Cardiac fibroblast (primary cell): ENCODE results near the gene CNTN3.

ENCODE experiments used
- DNase-seq, 2 donors: peaks; one replicate each; pipeline versions ENCODE4 v3.0.0 to v3.0.0-alpha.2; 2010; ENCODE audit warnings: low read depth in 2 of 2
- H3K4me3 ChIP-seq, 2 donors: replicated peaks in 1 of 2; 1 replicate in 1 of 2; 2 replicates in 1 of 2; pipeline ENCODE4 v1.5.1; 2011; ENCODE audit warnings: low read depth in 2 of 2, low read length in 2 of 2, mild to moderate bottlenecking in 2 of 2, moderate library complexity in 1 of 2
- TF ChIP-seq, protein P1 (sequence below): IDR thresholded peaks from one replicate; pipeline ENCODE4 v1.5.1; 2011; ENCODE audit warnings: low read depth, mild to moderate bottlenecking, low read length, inconsistent platforms

Gene CNTN3

DNA sequence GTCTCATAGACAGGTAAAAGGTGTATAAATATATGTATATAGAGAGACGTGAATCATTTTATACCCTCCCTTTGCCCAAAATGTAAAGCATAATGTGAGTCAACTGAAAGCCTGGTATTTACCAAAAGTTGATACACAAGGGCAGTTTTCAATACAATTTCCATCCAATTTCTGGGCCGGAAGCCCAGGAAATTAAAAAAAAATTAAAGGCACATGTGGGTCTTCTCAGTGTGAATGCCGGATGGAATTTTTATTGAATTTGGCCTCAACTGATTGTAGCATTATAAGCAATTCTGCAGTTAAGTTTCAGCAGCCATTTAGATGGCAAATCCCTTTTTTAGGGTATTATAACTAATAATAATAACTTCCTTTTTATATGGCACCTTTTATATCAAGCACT is 3.3 kb upstream of the CNTN3 start:
- DNase-seq = no peak
- no peak overlapping the region for H3K4me3 ChIP-seq
- TF ChIP-seq, protein P1, sequence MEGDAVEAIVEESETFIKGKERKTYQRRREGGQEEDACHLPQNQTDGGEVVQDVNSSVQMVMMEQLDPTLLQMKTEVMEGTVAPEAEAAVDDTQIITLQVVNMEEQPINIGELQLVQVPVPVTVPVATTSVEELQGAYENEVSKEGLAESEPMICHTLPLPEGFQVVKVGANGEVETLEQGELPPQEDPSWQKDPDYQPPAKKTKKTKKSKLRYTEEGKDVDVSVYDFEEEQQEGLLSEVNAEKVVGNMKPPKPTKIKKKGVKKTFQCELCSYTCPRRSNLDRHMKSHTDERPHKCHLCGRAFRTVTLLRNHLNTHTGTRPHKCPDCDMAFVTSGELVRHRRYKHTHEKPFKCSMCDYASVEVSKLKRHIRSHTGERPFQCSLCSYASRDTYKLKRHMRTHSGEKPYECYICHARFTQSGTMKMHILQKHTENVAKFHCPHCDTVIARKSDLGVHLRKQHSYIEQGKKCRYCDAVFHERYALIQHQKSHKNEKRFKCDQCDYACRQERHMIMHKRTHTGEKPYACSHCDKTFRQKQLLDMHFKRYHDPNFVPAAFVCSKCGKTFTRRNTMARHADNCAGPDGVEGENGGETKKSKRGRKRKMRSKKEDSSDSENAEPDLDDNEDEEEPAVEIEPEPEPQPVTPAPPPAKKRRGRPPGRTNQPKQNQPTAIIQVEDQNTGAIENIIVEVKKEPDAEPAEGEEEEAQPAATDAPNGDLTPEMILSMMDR = no peak

GRCh38 chr3:74613521-74614106 is 845 bp downstream of the CNTN3 start:
- TF ChIP-seq, protein P1 = no peak
- H3K4me3 ChIP-seq = peak overlapping the region; percentile 36 to 60

GRCh38 chr3:74613060-74613459 is 1.4 kb downstream of the CNTN3 start:
- peak overlapping the region in 1 of 2 donors; percentile 60 for H3K4me3 ChIP-seq
- TF ChIP-seq, protein P1 = no peak
- DNase-seq = peak in 1 of 2 donors; percentile 19

More at GRCh38 chr3:74613521-74614106, 845 bp downstream of the CNTN3 start:
- no peak for DNase-seq

DNA sequence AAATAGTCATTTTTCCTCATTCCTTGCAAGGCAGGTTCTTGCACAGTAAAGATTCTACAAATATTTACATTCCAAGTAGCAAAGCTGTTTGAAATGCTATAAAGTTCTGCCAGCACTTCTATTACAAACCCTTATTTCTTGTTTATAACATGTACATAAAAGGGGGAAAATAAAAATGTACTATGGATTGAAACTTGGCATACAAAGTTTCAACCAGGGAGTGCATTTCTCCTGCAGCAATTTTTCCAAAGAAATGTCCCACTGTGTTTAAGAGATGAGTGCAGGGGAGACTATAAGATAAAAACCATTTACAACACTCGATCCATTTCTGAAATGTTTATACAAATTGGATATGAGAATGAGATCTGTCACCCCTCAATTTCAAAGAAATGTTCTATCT is 3.3 kb downstream of the CNTN3 start:
- TF ChIP-seq, protein P1 = no peak
- no peak overlapping the region for H3K4me3 ChIP-seq
- no peak for DNase-seq

GRCh38 chr3:74607803-74608202 is 6.7 kb downstream of the CNTN3 start:
- no peak for DNase-seq
- no peak overlapping the region for H3K4me3 ChIP-seq
- TF ChIP-seq, protein P1 = no peak

DNA sequence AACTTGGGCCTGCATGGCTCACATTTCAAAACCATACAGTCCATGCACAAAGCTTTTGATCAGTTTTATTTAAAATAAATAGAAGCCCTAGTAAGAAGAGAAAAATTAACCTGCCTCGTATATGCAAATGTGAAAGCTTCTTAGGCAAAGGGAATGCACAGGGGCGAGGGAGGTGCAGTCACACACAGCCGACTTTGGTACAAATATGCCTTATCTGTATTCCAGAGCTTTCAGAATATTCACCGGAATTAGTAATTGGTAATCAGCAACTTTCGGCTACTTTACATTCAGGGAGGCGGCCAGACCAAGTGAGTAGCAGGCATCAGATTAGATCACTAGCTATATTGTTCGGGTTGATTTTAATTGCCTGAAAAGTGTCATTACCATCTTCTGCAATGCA is 7.5 kb downstream of the CNTN3 start:
- DNase-seq = no peak

More for the DNA sequence above, 7.5 kb downstream of the CNTN3 start:
- H3K4me3 ChIP-seq = no peak overlapping the region
- TF ChIP-seq, protein P1 = no peak
